ENCODE data around the gene C11orf24.

- no peak for TF ChIP-seq POLR2A (IDR thresholded peaks at IDR 0.05)
- TF ChIP-seq EP300 (IDR thresholded peaks at IDR 0.05): no peak
Measured at GRCh38 chr11:68297052-68297378, 25.2 kb upstream of the C11orf24 start.
